Measurements from ENCODE around the gene BRF1. TPM values are rescaled to one million over a fixed set of nuclear protein-coding genes. Genes with fewer than 3 reads are reported as not detected.
"Not testable (repeated sequence)": the region's sequence is repeated elsewhere in the genome, so short reads cannot be mapped to it uniquely, and the experiment has no call there.

Gene BRF1
- total RNA-seq, 4 donors from 2014 or later: 44.5 to 99.6 (median 56.2) TPM

DNA sequence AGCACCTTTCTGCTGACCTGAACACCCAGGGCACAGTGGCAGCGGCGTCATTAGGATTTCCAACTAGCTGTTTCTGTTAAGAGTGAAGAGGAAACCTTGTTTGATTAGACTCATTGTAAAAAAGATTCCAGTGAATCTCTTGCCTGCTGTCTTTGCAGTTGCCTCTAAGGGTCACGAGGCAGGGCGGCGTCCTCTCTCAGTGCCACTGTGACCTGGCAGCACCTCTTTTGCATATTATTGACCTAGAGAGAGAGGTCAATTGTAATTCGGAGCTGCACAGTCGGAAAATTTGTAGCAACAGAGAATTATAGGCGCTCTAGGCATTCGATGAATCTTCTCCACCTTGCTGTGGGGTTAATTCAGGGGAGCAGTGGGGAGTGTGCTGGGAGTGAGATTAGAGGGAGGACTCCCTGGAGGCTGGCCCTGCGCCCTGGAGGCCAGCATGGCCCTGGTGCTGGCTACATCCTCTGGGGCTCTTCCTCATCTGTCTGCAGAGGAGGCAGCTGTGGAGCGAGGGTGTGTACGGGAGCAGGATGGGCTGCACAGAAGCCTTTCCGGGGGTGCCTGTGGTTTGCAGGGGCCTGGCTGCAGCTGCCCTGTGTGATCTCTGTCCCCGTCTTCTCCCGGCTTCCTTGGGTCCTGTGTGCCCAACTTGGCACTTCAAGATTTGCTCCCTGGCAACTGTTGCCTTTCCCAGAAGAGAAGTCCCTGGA is 28.0 kb upstream of the BRF1 start:
- Histone ChIP-seq H3K27me3 (no peaks in the 10 kb centered on the region), H3K9me3 (no peaks in the 10 kb centered on the region), H3K4me3 (replicated peaks in 1 of 3) (no peak overlapping the region), H3K4me1 (peaks cover 5 to 34% of the 10 kb centered on the region in 2 donors), H3K27ac (no peak overlapping the region), H3K36me3 (no peaks in the 10 kb centered on the region)
- WGBS, 2 donors: 81 to 90% methylated on average over 10 to 15 of the region's 15 CpGs
- TF ChIP-seq CTCF (IDR thresholded peaks at IDR 0.05) (no peak), POLR2A (IDR thresholded peaks at IDR 0.05) (no peak)
- intact Hi-C loops (cut with DNase I): no loop called here
- no peak for DNase-seq

- no peak overlapping the region for H3K4me3 ChIP-seq (replicated peaks in 1 of 3)
- no peaks in the 10 kb centered on the region for H3K27me3 ChIP-seq
- TF ChIP-seq POLR2A (IDR thresholded peaks at IDR 0.05) (no peak), CTCF (IDR thresholded peaks at IDR 0.05) (no peak)
- intact Hi-C loops (cut with DNase I): no loop called here
- DNase-seq: no peak
- no peaks in the 10 kb centered on the region for H3K36me3 ChIP-seq
- no peaks in the 10 kb centered on the region for H3K9me3 ChIP-seq
- no peak overlapping the region for H3K27ac ChIP-seq
- 69 to 80% methylated on average over 6 to 7 of the region's 12 CpGs for WGBS, 2 donors
- peaks cover 9 to 30% of the 10 kb centered on the region in 2 donors for H3K4me1 ChIP-seq
Observed at GRCh38 chr14:105328070-105328677, 27.4 kb upstream of the BRF1 start.

GRCh38 chr14:105327695-105328045 is 26.9 kb upstream of the BRF1 start:
- DNase-seq; H3K9me3 ChIP-seq; H3K36me3 ChIP-seq; H3K4me3 ChIP-seq (replicated peaks in 1 of 3); H3K27me3 ChIP-seq; H3K27ac ChIP-seq; intact Hi-C loops (cut with DNase I): not testable (repeated sequence)
- WGBS, 2 donors: 78 to 83% methylated on average over 15 to 17 of the region's 17 CpGs
- H3K4me1 ChIP-seq: peaks cover 9 to 30% of the 10 kb centered on the region in 2 donors

GRCh38 chr14:105326891-105327694 is 26.3 kb upstream of the BRF1 start:
- DNase-seq: no peak
- Histone ChIP-seq H3K27ac (no peak overlapping the region), H3K36me3 (no peaks in the 10 kb centered on the region), H3K4me1 (peaks cover 9 to 27% of the 10 kb centered on the region in 2 donors), H3K27me3 (no peaks in the 10 kb centered on the region), H3K9me3 (no peaks in the 10 kb centered on the region), H3K4me3 (replicated peaks in 1 of 3) (no peak overlapping the region)
- intact Hi-C loops (cut with DNase I): no loop called here
- TF ChIP-seq CTCF (IDR thresholded peaks at IDR 0.05) (no peak), POLR2A (IDR thresholded peaks at IDR 0.05) (no peak)
- 82 to 86% methylated on average over 20 to 29 of the region's 34 CpGs for WGBS, 2 donors

DNA sequence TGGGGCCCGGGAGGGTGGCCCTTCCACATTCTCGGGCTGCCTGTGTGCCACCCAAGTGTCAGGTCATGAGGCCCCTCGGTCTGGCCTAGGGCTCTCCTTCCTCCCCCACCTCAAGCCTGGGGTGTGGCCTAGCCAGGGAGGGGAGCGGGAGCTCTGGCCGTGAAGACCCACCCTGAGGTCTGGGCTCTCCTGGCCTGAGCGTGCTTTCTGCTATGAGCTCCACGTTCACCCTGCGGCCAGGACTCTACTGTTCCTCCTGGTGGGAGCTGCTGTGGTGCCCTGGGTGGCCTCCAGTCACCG is 25.7 kb upstream of the BRF1 start:
- no peak for TF ChIP-seq CTCF (IDR thresholded peaks at IDR 0.05)
- no peak for TF ChIP-seq POLR2A (IDR thresholded peaks at IDR 0.05)
- H3K27me3 ChIP-seq: no peaks in the 10 kb centered on the region
- H3K4me3 ChIP-seq (replicated peaks in 1 of 3): no peak overlapping the region
- 85 to 87% methylated on average over 4 of the region's 9 CpGs for WGBS, 2 donors
- H3K36me3 ChIP-seq: no peaks in the 10 kb centered on the region
- H3K27ac ChIP-seq: no peak overlapping the region
- intact Hi-C loops (cut with DNase I): no loop called here
- H3K4me1 ChIP-seq: peaks cover 9 to 27% of the 10 kb centered on the region in 2 donors
- DNase-seq: no peak
- H3K9me3 ChIP-seq: no peaks in the 10 kb centered on the region

All from thyroid gland (tissue), 4 donors.